HuH-7 (cell line): ENCODE data around the gene RTN4RL1.

Experiments
- DNase-seq: peaks from one replicate; pipeline ENCODE4 v3.0.0; 2011; ENCODE audit warnings: low spot score

Gene RTN4RL1

DNA sequence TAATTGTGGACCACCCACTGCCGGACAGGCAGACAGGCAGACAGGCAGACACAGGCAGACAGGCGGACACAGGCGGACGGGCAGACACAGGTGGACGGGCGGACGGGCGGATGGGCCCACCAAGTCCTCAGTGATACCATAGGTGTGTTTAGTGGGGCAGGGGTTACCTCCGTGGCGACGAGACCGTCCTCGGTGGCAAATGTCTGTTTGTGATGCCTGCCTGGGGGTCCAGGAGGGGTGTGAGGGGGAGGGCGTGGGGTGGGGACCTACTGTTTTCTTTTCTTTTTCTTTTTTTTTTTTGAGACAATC is 76.7 kb downstream of the RTN4RL1 start:
- DNase-seq: no peak

DNA sequence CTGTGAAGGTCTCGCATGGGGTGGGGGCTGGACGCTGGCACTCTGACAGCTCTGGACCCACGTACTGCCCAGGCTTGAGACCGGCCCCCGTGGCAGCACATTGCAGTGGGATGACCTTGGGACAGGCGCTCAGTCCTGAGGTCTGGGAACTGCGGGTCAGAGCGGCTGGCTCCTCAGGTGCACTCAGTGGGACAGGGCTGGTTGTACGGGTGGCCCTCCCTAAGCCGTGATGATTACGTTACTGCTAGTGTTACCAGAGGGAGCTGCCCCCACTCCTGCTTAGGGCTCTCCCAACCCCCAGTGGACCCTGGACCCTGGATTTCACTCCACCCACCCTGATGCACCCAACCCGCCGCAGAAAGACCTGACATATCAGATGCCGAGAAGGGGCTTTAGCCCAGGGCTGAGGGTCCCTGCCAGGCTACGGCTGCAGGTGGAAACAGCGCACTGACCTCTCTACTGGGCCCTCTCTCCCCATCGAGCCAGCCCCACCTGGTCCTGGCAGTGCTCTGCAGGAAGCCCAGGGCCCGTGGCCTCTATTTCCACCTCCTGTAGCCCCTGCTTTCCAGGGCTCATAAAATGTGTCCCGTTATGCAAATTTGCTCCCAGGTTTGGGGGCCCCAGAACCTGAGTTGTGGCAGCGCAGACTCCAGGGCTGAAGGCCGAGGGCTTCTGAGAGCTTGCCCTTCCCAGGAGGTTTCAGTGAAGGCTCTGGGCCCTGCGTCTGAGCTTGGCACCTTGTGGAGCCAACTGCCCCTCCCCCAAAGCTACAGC is 77.2 kb downstream of the RTN4RL1 start:
- peak; percentile 54 for DNase-seq

- DNase-seq: peak; percentile 48
Observed at GRCh38 chr17:1947229-1947742, 77.8 kb downstream of the RTN4RL1 start.

- DNase-seq: no peak
Observed at GRCh38 chr17:1946021-1946932, 78.9 kb downstream of the RTN4RL1 start.

GRCh38 chr17:1945621-1946020 is 79.5 kb downstream of the RTN4RL1 start:
- no peak for DNase-seq

- DNase-seq: no peak
Observed at GRCh38 chr17:1943436-1943831, 81.7 kb downstream of the RTN4RL1 start.

GRCh38 chr17:1942666-1943435 is 82.3 kb downstream of the RTN4RL1 start:
- DNase-seq: no peak

DNA sequence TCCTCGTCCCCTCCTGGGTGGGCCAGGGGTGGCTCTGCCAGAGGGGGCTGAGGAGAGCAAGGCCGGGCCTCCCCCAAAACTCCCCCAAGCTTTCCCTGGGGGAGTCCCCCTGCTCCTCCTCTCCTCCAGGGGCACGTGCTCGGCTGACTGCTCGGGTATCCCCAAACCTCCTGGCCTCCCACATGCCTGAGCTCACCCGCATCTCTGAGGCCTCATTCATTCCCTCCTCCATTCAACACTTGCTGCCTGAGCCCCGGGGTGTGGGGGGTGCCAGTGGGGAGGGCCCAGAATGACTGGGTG is 83.1 kb downstream of the RTN4RL1 start:
- no peak for DNase-seq

- DNase-seq: no peak
Observed at GRCh38 chr17:1941272-1942065, 83.7 kb downstream of the RTN4RL1 start.

GRCh38 chr17:1940810-1941185 is 84.3 kb downstream of the RTN4RL1 start:
- DNase-seq: no peak

- DNase-seq: no peak
Observed at GRCh38 chr17:1939981-1940809, 84.9 kb downstream of the RTN4RL1 start.

DNA sequence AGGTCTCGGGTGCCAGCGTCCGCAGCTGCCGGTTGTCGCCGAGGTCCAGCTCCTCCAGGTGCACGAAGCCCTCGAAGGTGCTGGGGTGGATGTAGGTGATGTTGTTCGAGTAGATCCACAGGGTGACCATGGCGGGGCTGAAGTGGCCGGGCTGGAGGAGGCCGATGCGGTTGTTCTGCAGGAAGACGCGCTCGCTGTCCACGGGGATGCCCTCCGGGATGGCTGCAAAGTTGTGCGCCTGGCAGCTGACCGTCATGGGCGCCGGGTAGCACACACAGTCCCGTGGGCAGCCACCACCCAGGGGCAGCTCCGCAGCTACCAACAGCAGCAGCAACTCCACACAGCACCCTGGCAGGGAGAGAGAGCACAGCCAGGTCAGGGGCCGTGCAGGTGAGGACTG is 87.7 kb downstream of the RTN4RL1 start:
- no peak for DNase-seq

DNA sequence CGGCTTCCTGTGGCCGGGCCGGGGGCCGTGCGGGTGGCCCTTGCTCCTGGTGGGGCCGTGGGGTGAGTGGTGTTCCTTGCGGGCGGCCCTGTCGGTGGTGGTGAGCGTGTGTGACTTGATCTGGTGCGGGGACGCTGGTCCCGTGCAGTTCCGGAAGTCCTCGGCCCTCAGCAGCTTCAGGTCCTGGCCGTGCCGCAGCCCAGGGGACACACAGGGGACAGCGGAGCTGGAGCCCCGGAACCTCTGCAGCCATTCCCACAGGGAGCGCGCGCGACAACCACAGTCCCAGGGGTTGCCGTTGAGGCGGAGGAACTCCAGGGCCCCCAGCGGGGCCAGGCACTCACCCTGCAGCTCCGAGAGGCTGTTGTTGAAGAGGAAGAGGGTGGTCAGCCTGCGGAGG is 88.4 kb downstream of the RTN4RL1 start:
- DNase-seq: no peak

DNA sequence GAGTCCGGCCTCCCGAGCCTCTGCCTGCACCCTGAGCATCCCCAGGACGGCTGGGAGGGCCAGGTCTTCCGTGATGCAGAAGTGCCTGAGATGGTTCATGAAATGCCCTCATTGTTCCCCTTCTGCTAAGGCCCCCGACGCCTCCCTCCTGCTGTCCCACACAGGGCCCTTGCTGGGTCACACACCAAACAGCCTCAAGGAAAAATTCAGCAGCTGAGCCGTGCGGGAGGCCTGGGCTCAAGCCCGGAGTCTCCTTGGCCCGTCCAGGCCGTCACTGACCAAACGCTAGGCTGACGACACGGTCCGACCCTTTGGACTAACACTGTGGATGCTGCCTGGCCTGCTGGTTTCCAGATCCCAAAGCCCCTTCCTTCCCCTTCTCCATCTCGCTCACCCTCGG is 90.2 kb downstream of the RTN4RL1 start:
- no peak for DNase-seq

DNA sequence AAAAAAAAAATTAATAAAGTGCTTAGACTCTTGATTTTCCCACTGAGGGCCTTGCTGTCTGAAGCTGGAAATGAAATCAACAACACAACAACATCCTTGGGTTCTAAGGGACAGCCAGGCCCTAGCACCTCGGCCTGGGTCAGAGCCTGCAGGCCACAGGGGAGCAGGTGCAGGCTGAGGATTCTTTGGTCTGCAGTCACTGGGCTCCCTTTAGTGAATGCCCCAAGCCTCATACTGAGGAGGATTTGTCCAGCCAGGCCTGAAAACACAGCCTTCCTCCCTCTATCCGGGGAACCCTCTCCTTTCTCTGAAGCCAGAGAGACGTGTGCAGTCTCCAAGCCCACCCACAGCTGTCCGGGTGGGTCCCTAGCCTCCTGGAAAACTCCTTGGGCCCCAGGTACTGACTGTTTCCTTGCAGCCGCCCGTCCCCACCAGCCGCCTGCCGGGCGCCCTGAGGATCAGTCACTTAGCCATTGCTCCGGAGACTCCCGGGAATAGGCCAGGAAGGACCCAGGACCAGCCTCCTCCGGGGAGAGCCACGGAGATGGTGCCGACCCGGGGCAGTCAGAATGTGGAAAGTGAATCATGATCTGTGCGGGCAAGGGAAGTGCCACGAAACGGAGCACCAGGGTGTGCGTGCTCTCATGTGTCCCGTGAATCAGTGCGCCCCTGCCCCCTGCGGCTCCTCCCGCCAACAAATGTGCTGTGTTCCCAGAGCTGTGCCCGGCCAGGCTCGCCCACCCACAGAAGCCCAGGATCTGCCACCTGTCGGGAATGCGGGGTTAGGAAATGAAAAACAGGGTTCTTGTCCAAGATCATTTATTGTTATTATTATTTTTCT is 91.0 kb downstream of the RTN4RL1 start:
- DNase-seq: no peak

DNA sequence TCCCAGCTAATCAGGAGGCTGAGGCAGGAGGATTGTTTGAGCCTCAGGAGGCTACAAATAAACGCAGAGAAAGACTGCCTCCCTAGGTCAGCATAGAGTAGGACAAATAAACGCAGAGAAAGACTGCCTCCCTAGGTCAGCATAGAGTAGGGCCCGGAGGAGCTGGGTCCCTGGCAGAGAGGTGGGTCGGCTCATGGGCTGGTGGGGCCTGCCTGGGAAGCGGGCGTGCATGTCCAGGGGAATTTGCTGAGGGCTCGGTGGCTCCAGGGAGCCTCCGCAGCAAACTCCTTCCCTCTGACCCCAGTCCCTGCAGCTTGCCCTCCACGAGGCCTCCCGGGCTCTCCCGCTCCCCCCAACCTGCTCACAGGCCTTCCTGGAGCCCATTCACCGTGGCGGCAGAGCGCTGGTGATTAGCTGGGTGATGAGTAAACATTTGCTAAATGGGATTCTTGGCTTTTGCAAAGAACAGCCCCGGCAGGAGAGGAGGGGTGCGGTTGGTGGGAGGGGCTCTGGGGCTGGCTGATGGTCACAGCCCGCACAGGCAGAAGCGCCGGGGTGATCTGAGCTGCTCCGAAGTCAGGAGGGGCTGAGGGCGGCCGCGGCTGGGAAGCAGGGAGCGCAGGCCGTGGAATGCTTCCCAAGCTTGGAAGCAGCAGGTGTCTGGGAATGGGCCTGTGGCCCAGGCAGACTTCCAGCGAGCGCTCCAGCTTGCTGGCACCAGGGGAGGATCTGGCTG is 93.1 kb downstream of the RTN4RL1 start:
- peak; percentile 73 for DNase-seq

DNA sequence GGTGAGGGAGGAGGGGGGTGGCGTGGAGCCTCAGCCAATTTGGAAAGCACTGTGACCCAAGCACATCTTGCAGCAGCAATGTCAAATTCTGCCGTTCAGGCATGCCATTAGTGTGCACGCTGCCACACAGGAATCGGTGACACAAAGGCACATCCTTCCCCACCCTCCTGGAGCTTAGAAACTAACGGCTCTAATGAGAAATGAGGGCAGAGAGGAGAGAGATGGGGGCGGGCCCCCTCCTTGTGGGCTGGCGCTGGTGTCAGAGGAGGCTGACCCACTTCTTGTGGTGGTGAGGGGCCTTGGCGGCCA is 94.8 kb downstream of the RTN4RL1 start:
- no peak for DNase-seq

DNA sequence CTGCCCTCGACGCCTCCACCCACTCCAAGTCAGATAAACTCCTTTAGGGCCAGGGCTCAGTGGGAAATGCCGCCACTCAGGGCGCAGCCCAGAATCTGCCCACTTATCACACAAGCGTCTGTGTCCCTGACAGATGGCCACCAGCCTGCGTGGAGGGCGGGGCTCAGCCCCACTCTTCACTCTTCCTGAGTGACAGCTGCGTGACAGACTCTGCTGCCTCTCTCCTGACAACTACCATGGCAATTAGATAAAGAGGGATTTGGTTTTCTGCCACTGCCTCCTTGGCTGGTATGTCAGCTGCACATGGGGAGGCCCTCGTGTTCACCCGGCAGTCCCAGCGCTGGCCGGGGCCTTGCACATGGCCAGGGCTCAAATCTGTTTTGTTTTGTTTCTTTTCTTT is 96.2 kb downstream of the RTN4RL1 start:
- DNase-seq: no peak

GRCh38 chr17:1920948-1921351 is 104.2 kb downstream of the RTN4RL1 start:
- no peak for DNase-seq

GRCh38 chr17:1919201-1919600 is 105.9 kb downstream of the RTN4RL1 start:
- no peak for DNase-seq
